ENCODE results near the gene GRM8.

DNA sequence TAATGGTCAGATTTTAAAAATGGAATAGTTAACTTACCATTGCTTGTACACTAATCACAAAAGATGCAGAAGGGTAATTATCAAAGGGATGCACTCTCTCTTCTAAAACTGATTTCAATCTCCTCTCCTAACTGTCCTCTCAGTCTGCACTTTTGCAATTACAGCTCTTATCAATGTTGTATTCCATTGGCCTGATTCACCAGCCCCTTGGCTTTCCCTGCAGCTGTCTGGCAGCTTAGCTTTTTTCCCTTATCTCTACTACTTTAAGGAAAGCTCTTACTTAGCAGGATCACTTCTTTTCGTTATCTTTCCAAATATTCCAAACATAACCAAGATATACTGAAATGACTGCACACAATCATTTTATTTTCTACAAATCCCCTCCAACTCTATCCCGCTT lies 448.8 kb downstream of the GRM8 start:
- TF ChIP-seq, protein P1, sequence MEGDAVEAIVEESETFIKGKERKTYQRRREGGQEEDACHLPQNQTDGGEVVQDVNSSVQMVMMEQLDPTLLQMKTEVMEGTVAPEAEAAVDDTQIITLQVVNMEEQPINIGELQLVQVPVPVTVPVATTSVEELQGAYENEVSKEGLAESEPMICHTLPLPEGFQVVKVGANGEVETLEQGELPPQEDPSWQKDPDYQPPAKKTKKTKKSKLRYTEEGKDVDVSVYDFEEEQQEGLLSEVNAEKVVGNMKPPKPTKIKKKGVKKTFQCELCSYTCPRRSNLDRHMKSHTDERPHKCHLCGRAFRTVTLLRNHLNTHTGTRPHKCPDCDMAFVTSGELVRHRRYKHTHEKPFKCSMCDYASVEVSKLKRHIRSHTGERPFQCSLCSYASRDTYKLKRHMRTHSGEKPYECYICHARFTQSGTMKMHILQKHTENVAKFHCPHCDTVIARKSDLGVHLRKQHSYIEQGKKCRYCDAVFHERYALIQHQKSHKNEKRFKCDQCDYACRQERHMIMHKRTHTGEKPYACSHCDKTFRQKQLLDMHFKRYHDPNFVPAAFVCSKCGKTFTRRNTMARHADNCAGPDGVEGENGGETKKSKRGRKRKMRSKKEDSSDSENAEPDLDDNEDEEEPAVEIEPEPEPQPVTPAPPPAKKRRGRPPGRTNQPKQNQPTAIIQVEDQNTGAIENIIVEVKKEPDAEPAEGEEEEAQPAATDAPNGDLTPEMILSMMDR (IDR thresholded peaks at IDR 0.05; ENCODE audit: insufficient read depth, low read depth, low read length), result no peak
- no peak for TF ChIP-seq EZH2 (IDR thresholded peaks at IDR 0.05; ENCODE audit: insufficient read depth, low read length)

All from astrocyte (in vitro differentiated cells and primary cell).